ENCODE results near the gene MDK. TPM values are rescaled to one million over a fixed set of nuclear protein-coding genes. Genes with fewer than 3 reads are reported as not detected.

MDK gene
- total and polyA plus RNA-seq, 2 of the 4 experiments (the other 2 are of a cell fraction), result 25.8 to 377 TPM

DNA sequence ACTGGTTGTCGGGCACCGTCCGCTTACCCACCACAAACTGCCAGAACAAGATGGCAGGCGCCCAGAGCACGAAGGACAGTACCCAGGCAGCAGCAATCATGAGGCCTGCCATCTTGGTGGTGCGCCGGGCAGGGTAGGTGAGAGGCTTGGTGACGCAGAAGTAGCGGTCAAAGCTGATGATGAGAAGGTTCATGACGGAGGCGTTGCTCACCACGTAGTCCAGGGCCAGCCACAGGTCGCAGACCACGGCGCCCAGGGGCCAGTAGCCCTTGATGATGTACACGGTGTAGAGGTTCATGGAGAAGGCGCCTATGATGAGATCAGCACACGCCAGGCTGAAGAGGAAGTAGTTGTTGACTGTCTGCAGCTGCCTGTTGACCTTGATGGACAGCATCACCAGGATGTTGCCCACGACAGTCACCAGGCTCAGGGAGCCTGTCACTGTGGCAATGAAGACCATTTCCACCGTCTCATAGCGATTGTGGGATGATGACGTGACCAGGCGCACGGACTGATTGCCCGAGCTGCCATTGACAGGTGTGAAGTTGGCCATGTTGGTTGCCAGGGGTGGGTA, 4.6 kb downstream of the MDK start:
- H2AFZ ChIP-seq (replicated peaks; ENCODE audit: low read length, poor library complexity), result no peak overlapping the region
- H2AK9ac ChIP-seq (replicated peaks; ENCODE audit: low read depth, low read length, poor library complexity), result peak overlapping the region; percentile 50
- no peak for DNase-seq
- no peak overlapping the region for H3K4me2 ChIP-seq (ENCODE audit: low read depth, low read length)
- H3K79me1 ChIP-seq (ENCODE audit: low read depth in 1 of 2, low read length in 2 of 2), result peaks cover 0 to 11% of the 10 kb centered on the region in 2 experiments; a peak in 2 of 4 replicates
- H3K56ac ChIP-seq (ENCODE audit: extremely low read depth, insufficient read depth, low read length), result no peak overlapping the region
- peaks cover 13% of the 10 kb centered on the region for H3K4me1 ChIP-seq (ENCODE audit: control insufficient read depth, insufficient read depth, low read length)
- H4K8ac ChIP-seq (ENCODE audit: low read depth in 2 of 2, low read length in 2 of 2), result no peak overlapping the region
- no peak for ATAC-seq (ENCODE audit: low read depth)
- H2BK5ac ChIP-seq (ENCODE audit: low read depth, low read length, poor library complexity, severe bottlenecking), result no peak overlapping the region
- in situ Hi-C loops (cut with MboI; ENCODE audit: low sequenced_read_pairs) (no loop called here), intact Hi-C loops (cut with micrococcal nuclease) (loop anchor here (10.0 kb wide), 1 partner anchor 299 kb away; no protein-coding TSS in a partner anchor), dilution Hi-C loops (cut with HindIII; ENCODE audit: low sequenced_read_pairs, unreplicated experiment) (no loop called here)
- H2BK120ac ChIP-seq (ENCODE audit: low read depth, low read length), result no peak overlapping the region
- H3K4ac ChIP-seq (ENCODE audit: low read depth, low read length), result no peak overlapping the region
- POLR2A ChIA-PET (ENCODE audit: unreplicated experiment), result no interaction called here
- H4K5ac ChIP-seq (ENCODE audit: low read depth, low read length), result no peak overlapping the region
- H3K18ac ChIP-seq (ENCODE audit: low read depth, low read length), result no peak overlapping the region
- 0 out of 2 replicates have a peak, but pooled peaks cover 5% of the 10 kb centered on the region for H3K9me1 ChIP-seq (ENCODE audit: insufficient read depth, low read length)
- TF ChIP-seq RAD21 (IDR thresholded peaks at IDR 0.05; ENCODE audit: low read length) (no peak), RCOR1 (IDR thresholded peaks at IDR 0.05; ENCODE audit: insufficient replicate concordance, low read length) (no peak), FOS (IDR thresholded peaks at IDR 0.05; ENCODE audit: low read depth, low read length) (no peak), CEBPB (IDR thresholded peaks at IDR 0.05; ENCODE audit: low read depth, low read length) (no peak), POLR2A (IDR thresholded peaks at IDR 0.05; ENCODE audit: low read depth, low read length) (no peak), MAZ (IDR thresholded peaks at IDR 0.05; ENCODE audit: borderline replicate concordance, low read depth, low read length) (no peak), MAFK (IDR thresholded peaks at IDR 0.05; ENCODE audit: low read depth, low read length) (no peak), NFE2L2 (IDR thresholded peaks at IDR 0.05; ENCODE audit: low read depth, low read length) (no peak)
- TF ChIP-seq, protein P1, sequence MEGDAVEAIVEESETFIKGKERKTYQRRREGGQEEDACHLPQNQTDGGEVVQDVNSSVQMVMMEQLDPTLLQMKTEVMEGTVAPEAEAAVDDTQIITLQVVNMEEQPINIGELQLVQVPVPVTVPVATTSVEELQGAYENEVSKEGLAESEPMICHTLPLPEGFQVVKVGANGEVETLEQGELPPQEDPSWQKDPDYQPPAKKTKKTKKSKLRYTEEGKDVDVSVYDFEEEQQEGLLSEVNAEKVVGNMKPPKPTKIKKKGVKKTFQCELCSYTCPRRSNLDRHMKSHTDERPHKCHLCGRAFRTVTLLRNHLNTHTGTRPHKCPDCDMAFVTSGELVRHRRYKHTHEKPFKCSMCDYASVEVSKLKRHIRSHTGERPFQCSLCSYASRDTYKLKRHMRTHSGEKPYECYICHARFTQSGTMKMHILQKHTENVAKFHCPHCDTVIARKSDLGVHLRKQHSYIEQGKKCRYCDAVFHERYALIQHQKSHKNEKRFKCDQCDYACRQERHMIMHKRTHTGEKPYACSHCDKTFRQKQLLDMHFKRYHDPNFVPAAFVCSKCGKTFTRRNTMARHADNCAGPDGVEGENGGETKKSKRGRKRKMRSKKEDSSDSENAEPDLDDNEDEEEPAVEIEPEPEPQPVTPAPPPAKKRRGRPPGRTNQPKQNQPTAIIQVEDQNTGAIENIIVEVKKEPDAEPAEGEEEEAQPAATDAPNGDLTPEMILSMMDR (conservative IDR thresholded peaks at IDR 0.05; ENCODE audit: low read depth, low read length), result no peak
- TF ChIP-seq, protein P2, sequence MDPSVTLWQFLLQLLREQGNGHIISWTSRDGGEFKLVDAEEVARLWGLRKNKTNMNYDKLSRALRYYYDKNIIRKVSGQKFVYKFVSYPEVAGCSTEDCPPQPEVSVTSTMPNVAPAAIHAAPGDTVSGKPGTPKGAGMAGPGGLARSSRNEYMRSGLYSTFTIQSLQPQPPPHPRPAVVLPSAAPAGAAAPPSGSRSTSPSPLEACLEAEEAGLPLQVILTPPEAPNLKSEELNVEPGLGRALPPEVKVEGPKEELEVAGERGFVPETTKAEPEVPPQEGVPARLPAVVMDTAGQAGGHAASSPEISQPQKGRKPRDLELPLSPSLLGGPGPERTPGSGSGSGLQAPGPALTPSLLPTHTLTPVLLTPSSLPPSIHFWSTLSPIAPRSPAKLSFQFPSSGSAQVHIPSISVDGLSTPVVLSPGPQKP (IDR thresholded peaks at IDR 0.05; ENCODE audit: borderline replicate concordance, low read depth, low read length), result no peak
- TF ChIP-seq, protein P3, sequence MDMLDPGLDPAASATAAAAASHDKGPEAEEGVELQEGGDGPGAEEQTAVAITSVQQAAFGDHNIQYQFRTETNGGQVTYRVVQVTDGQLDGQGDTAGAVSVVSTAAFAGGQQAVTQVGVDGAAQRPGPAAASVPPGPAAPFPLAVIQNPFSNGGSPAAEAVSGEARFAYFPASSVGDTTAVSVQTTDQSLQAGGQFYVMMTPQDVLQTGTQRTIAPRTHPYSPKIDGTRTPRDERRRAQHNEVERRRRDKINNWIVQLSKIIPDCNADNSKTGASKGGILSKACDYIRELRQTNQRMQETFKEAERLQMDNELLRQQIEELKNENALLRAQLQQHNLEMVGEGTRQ (IDR thresholded peaks at IDR 0.05; ENCODE audit: low read depth, low read length), result no peak
- H2BK20ac ChIP-seq (ENCODE audit: low read depth, low read length), result no peak overlapping the region
- no peak overlapping the region for H3K27ac ChIP-seq (ENCODE audit: insufficient read depth, low read length)
- no peaks in the 10 kb centered on the region for H3K9me3 ChIP-seq (ENCODE audit: control insufficient read depth, insufficient read depth, low read length)
- no peak overlapping the region for H3K9ac ChIP-seq (ENCODE audit: low read depth, low read length)
- no peaks in the 10 kb centered on the region for H3K36me3 ChIP-seq (ENCODE audit: control insufficient read depth, insufficient read depth, low read length)
- H3K23ac ChIP-seq (ENCODE audit: low read depth, low read length), result no peak overlapping the region
- WGBS, 2 experiments (ENCODE audit: extremely low coverage in 2 of 2, insufficient read length in 1 of 2), result 96% methylated on average over 16 of the region's 25 CpGs; no CpG with 5 or more reads in 1 of the 2 experiments
- CTCF ChIA-PET, result no interaction called here
- H2BK15ac ChIP-seq (ENCODE audit: low read depth, low read length), result no peak overlapping the region
- H3K27me3 ChIP-seq (ENCODE audit: control insufficient read depth, insufficient read depth, low read length), result peaks cover 31% of the 10 kb centered on the region
- H2AK5ac ChIP-seq (ENCODE audit: low read depth, low read length), result no peak overlapping the region
- H3K14ac ChIP-seq (replicated peaks; ENCODE audit: low read depth, low read length), result no peak overlapping the region
- no peak overlapping the region for H3K4me3 ChIP-seq (ENCODE audit: insufficient read depth, low read depth, low read length)
- BruUV-seq (replicated peaks), result no TSS peak
- H4K91ac ChIP-seq (ENCODE audit: insufficient read depth, low read depth, low read length), result no peak overlapping the region
- H4K20me1 ChIP-seq (ENCODE audit: insufficient read depth, low read length), result peaks cover 10% of the 10 kb centered on the region

Data from IMR-90 (cell line).